ENCODE data around the gene PRG3. TPM values are rescaled to one million over a fixed set of nuclear protein-coding genes. Genes with fewer than 3 reads are reported as not detected.

The PRG3 gene
- total RNA-seq, 2 donors from 2014 or later: not detected

DNA sequence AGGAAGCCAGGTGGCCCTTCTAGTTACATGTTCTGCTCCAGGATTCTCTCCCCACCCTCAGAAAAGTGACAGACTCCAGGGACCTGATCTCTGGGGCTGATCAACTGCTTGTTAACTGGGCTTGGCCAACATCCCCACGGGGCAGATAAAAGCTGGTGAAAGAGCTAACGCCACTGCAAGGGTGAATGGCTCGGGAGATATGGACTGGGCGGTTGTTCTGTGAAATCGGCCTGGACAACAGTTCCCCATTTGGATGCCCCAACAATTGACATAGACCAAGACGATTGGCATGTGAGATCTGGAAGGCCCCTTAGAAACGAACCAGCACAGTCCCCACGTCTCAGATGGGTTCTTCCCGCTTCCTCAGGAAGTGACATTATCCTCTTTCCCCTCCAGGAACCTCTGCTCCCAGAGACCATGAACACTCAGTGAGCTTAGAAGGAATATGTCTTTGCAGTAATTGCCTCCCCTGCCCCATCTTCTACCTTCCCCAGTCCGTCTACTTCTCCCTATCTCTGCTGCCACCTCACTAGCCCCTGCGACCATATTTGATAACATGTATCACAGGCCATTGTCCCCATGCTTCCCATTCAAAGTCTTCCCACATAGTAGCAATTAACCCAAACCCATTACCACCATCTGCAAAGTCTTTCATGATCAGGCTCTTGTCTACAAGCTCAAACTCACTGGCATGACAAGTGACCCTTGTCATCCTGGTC lies 15.1 kb upstream of the PRG3 start:
- H3K4me1 ChIP-seq: no peaks in the 10 kb centered on the region
- TF ChIP-seq, protein P1, sequence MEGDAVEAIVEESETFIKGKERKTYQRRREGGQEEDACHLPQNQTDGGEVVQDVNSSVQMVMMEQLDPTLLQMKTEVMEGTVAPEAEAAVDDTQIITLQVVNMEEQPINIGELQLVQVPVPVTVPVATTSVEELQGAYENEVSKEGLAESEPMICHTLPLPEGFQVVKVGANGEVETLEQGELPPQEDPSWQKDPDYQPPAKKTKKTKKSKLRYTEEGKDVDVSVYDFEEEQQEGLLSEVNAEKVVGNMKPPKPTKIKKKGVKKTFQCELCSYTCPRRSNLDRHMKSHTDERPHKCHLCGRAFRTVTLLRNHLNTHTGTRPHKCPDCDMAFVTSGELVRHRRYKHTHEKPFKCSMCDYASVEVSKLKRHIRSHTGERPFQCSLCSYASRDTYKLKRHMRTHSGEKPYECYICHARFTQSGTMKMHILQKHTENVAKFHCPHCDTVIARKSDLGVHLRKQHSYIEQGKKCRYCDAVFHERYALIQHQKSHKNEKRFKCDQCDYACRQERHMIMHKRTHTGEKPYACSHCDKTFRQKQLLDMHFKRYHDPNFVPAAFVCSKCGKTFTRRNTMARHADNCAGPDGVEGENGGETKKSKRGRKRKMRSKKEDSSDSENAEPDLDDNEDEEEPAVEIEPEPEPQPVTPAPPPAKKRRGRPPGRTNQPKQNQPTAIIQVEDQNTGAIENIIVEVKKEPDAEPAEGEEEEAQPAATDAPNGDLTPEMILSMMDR (IDR thresholded peaks at IDR 0.05): no peak
- no peak overlapping the region for H3K4me3 ChIP-seq
- H3K9me3 ChIP-seq: no peaks in the 10 kb centered on the region
- H3K27ac ChIP-seq: no peak overlapping the region
- no peak for DNase-seq (ENCODE audit: low spot score)
- no peaks in the 10 kb centered on the region for H3K27me3 ChIP-seq
- H3K36me3 ChIP-seq: no peaks in the 10 kb centered on the region

DNA sequence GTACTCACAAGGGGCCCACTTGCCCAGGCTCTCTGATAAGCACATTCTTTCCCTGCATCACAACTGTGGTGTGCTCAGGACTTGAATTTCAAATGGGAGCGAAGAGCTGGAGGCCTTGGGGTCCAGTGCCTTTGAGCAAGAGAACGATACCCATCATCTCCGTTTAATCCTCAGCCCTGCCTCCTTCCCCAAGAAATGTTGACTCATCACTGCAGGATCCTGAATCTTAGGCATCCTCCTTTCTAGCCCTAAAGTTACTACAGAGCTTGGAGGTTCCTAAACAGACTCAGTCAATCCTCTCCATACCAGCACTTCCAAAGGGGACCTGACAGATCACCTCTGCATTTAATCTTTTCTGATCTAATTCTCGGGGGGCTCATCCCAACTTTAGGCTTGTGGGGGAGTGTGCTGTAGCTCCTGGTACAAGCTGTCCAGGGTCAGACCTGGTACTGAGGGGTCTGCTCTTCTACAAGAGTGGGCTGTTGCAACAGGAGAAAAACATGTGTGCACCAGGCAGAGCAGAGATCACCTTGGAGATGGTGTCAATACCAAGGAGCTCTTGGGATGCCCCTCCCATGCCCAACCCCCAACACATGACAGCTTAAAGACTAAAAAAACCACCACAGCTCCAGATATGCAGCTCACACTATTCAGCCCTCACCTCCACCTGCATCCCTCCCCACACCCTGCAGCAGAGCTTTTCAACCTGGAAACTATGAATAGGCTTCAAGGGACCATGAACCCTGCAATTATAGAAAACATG lies 13.4 kb upstream of the PRG3 start:
- Histone ChIP-seq H3K27me3 (no peaks in the 10 kb centered on the region), H3K36me3 (no peaks in the 10 kb centered on the region), H3K9me3 (no peaks in the 10 kb centered on the region), H3K4me1 (no peaks in the 10 kb centered on the region), H3K27ac (no peak overlapping the region), H3K4me3 (no peak overlapping the region)
- TF ChIP-seq, protein P1 (IDR thresholded peaks at IDR 0.05): no peak
- DNase-seq (ENCODE audit: low spot score): no peak

GRCh38 chr11:57392763-57393105 lies 11.8 kb upstream of the PRG3 start:
- no peak overlapping the region for H3K4me3 ChIP-seq
- H3K4me1 ChIP-seq: no peaks in the 10 kb centered on the region
- H3K27me3 ChIP-seq: no peaks in the 10 kb centered on the region
- TF ChIP-seq, protein P1 (IDR thresholded peaks at IDR 0.05): no peak
- no peak for DNase-seq (ENCODE audit: low spot score)
- no peaks in the 10 kb centered on the region for H3K36me3 ChIP-seq
- H3K9me3 ChIP-seq: no peaks in the 10 kb centered on the region
- no peak overlapping the region for H3K27ac ChIP-seq

GRCh38 chr11:57392066-57392762 lies 11.3 kb upstream of the PRG3 start:
- Histone ChIP-seq H3K36me3 (no peaks in the 10 kb centered on the region), H3K4me3 (no peak overlapping the region), H3K9me3 (no peaks in the 10 kb centered on the region), H3K27me3 (no peaks in the 10 kb centered on the region), H3K27ac (no peak overlapping the region), H3K4me1 (no peaks in the 10 kb centered on the region)
- no peak for DNase-seq (ENCODE audit: low spot score)
- TF ChIP-seq, protein P1 (IDR thresholded peaks at IDR 0.05): no peak

GRCh38 chr11:57391539-57391938 lies 10.6 kb upstream of the PRG3 start:
- no peak overlapping the region for H3K4me3 ChIP-seq
- no peaks in the 10 kb centered on the region for H3K9me3 ChIP-seq
- no peak for DNase-seq (ENCODE audit: low spot score)
- H3K4me1 ChIP-seq: no peaks in the 10 kb centered on the region
- no peak overlapping the region for H3K27ac ChIP-seq
- TF ChIP-seq, protein P1 (IDR thresholded peaks at IDR 0.05): no peak
- no peaks in the 10 kb centered on the region for H3K36me3 ChIP-seq
- no peaks in the 10 kb centered on the region for H3K27me3 ChIP-seq

All from right atrium auricular region (tissue), 2 donors.